Right lobe of liver (tissue), 4 donors: ENCODE results near the gene SPATS2L.

Experiments used
- CTCF ChIP-seq, 4 donors: fragments of 200-600 bp in 3 of 4; fragments of 450-650 bp in 1 of 4; IDR thresholded peaks; one replicate each; pipeline versions ENCODE4 v1.5.1 to v1.8.0; 2016 to 2022; ENCODE audit warnings: antibody characterized with exemption in 4 of 4, mild to moderate bottlenecking in 2 of 4
- POLR2A ChIP-seq: fragments of 450-650 bp; IDR thresholded peaks from one replicate; pipeline ENCODE4 v1.6.1; 2017; ENCODE audit warnings: antibody characterized with exemption, mild to moderate bottlenecking
- donor health status: DM: no; HTN: no; CAD: no.
- donor health status: DM: no; HTN: no; CAD: no.
- donor health status: DM: no; HTN: yes; CAD: no.

GRCh38 chr2:200523604-200524003, 217.1 kb downstream of the SPATS2L start:
- TF ChIP-seq CTCF (IDR thresholded peaks at IDR 0.05) (no peak), POLR2A (no peak)
